Nephron (organoid): ENCODE data around the gene SLC5A12.

Experiments used
- H3K27ac Mint-ChIP-seq, 3 experiments: 2 replicates each; pipeline ENCODE4 v1.8.0; 2020; ENCODE audit warnings: mixed read lengths in 3 of 3, mild to moderate bottlenecking in 2 of 3, moderate library complexity in 1 of 3
- H3K27me3 Mint-ChIP-seq: 2 replicates; pipeline ENCODE4 v1.8.0; 2021; ENCODE audit warnings: low read depth, mild to moderate bottlenecking, moderate library complexity, mixed read lengths
- H3K36me3 Mint-ChIP-seq: 2 replicates; pipeline ENCODE4 v1.8.0; 2020; ENCODE audit warnings: low read depth, mixed read lengths
- H3K4me1 Mint-ChIP-seq: 2 replicates; pipeline ENCODE4 v1.8.0; 2020; ENCODE audit warnings: mixed read lengths
- H3K4me3 Mint-ChIP-seq, 3 experiments: 2 replicates each; pipeline ENCODE4 v1.8.0; 2020; ENCODE audit warnings: mild to moderate bottlenecking in 3 of 3, mixed read lengths in 3 of 3, moderate library complexity in 2 of 3
- H3K9me3 Mint-ChIP-seq: 2 replicates; pipeline ENCODE4 v1.8.0; 2020; ENCODE audit warnings: mixed read lengths
- TF ChIP-seq, protein P1 (sequence below), 3 experiments: fragments of 200-600 bp; sonication (generic); IDR thresholded peaks; one replicate each; pipeline ENCODE4 v1.5.0; 2021; ENCODE audit warnings: antibody characterized with exemption in 3 of 3; ENCODE audit not compliant: unreplicated experiment in 3 of 3

SLC5A12 gene

DNA sequence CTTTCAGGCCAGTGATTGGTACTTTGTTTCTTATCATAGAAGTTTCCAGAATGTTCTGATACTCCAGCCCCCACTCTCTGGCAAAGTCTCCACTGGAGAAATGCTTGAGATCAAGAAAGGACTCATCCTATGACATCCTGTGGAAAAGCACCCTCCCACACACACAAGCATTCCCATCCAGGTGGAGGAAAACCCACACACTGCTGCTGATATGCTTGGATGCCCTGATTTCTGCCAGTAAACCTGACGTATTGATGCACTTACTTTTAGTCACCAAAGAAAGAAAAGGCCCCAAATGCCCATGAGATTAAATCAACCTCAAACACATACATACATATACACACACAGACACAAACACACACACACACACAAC, 9.2 kb upstream of the SLC5A12 start:
- no peak overlapping the region for H3K4me3 Mint-ChIP-seq
- no peaks in the 10 kb centered on the region for H3K27me3 Mint-ChIP-seq
- TF ChIP-seq, protein P1, sequence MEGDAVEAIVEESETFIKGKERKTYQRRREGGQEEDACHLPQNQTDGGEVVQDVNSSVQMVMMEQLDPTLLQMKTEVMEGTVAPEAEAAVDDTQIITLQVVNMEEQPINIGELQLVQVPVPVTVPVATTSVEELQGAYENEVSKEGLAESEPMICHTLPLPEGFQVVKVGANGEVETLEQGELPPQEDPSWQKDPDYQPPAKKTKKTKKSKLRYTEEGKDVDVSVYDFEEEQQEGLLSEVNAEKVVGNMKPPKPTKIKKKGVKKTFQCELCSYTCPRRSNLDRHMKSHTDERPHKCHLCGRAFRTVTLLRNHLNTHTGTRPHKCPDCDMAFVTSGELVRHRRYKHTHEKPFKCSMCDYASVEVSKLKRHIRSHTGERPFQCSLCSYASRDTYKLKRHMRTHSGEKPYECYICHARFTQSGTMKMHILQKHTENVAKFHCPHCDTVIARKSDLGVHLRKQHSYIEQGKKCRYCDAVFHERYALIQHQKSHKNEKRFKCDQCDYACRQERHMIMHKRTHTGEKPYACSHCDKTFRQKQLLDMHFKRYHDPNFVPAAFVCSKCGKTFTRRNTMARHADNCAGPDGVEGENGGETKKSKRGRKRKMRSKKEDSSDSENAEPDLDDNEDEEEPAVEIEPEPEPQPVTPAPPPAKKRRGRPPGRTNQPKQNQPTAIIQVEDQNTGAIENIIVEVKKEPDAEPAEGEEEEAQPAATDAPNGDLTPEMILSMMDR (IDR thresholded peaks at IDR 0.05; ENCODE audit: unreplicated experiment in 3 of 3): no peak
- H3K27ac Mint-ChIP-seq: no peak overlapping the region
- H3K9me3 Mint-ChIP-seq: peaks cover 15% of the 10 kb centered on the region
- H3K4me1 Mint-ChIP-seq: no peaks in the 10 kb centered on the region
- no peaks in the 10 kb centered on the region for H3K36me3 Mint-ChIP-seq

DNA sequence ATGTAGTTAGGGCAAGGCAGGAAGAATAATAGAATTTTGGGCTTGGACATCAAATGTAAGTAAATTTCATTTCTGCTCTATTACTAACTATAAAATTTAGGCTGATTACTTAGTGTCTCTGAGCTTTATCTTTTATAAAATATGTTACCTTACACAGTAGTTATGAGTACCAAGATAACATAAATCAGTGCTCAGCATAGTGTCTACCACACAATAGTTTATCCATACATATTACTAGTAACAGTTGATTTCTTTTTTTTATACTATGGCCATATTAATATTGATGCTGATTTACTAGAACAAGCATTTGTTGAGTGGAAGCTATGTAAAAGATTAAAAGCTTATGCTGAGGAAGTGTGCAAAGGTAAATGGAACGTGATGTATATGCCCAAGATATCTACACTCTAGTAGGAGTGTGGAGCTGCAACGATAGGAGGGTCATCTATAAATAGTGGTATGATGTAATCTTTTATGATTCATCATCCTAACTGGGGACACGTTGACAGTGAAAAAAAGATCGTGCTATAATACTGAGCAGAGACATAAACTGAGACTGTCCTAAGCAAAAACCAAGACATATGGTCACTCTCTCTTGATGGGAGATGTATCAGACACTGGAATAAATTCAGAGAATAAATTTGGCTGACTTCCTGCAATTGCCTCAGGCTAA, 8.7 kb upstream of the SLC5A12 start:
- no peaks in the 10 kb centered on the region for H3K4me1 Mint-ChIP-seq
- no peaks in the 10 kb centered on the region for H3K36me3 Mint-ChIP-seq
- H3K27me3 Mint-ChIP-seq: no peaks in the 10 kb centered on the region

DNA sequence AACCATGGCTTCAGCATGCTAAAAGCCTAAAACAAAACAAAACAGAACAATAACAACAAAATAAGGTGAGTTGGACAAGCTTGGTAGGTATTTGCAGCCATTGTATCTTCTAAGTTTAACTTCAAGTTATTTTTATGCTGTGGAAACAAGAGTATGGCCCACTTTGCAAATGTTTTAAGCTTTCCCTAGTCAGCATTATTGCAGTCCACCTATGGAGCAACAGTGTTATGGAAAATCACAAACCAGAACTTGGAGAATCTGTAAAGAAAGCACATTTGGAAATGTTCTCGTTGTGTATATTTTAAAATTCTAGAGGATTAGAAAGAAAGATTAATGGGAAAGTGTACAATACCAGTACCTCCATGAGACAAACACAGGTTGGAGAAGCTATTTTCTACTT, 7.4 kb upstream of the SLC5A12 start:
- TF ChIP-seq, protein P1 (IDR thresholded peaks at IDR 0.05; ENCODE audit: unreplicated experiment in 3 of 3): no peak
- Mint-ChIP-seq H3K4me1 (no peaks in the 10 kb centered on the region), H3K36me3 (no peaks in the 10 kb centered on the region), H3K4me3 (no peak overlapping the region), H3K27ac (no peak overlapping the region), H3K9me3 (peaks cover 9% of the 10 kb centered on the region), H3K27me3 (no peaks in the 10 kb centered on the region)

More for the DNA sequence above, 8.7 kb upstream of the SLC5A12 start:
- no peak overlapping the region for H3K27ac Mint-ChIP-seq
- H3K9me3 Mint-ChIP-seq: peaks cover 10% of the 10 kb centered on the region
- no peak overlapping the region for H3K4me3 Mint-ChIP-seq
- TF ChIP-seq, protein P1 (IDR thresholded peaks at IDR 0.05; ENCODE audit: unreplicated experiment in 3 of 3): no peak

DNA sequence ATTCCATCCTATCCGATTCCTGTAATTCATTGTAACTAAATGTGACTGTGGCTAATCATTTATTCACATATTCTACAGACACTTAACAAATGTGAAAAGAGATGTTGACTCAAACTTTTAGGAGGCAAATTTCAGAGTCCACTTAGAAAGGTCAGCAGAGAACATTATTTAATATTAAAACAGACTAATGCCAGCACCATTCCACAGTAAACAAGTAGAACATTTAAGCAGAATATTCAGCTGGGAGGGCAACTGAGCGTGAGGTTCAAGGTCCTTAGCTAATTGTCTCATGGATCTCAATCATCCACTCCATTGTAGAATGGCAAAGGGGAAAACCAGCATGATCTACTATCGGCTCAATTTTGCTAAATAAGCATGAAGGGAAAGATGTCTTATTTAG, 5.1 kb upstream of the SLC5A12 start:
- no peak overlapping the region for H3K4me3 Mint-ChIP-seq
- no peaks in the 10 kb centered on the region for H3K36me3 Mint-ChIP-seq
- TF ChIP-seq, protein P1 (IDR thresholded peaks at IDR 0.05; ENCODE audit: unreplicated experiment in 3 of 3): no peak
- H3K9me3 Mint-ChIP-seq: no peaks in the 10 kb centered on the region
- no peaks in the 10 kb centered on the region for H3K4me1 Mint-ChIP-seq
- peak overlapping the region in 1 of 3 experiments; percentile 46 for H3K27ac Mint-ChIP-seq
- no peaks in the 10 kb centered on the region for H3K27me3 Mint-ChIP-seq

DNA sequence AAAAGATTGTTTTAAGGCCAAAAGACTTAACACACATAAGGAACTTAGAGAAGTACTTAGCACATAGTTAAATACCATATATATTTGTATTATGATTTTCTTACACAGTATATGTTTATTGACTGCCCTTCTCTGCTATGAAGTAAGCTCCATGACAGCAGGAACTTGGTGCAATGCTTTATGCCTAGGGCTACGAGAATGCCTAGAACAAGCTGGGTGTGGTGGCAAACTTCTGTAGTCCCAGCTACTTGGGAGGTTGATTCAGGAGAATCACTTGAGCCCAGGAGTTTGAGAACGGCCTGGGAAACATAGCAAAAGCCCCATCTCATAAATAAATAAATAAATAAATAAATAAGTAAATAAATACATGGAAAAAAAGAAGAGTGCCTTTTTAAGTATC, 1.9 kb downstream of the SLC5A12 start:
- H3K4me1 Mint-ChIP-seq: no peaks in the 10 kb centered on the region
- no peaks in the 10 kb centered on the region for H3K36me3 Mint-ChIP-seq
- no peaks in the 10 kb centered on the region for H3K27me3 Mint-ChIP-seq
- H3K4me3 Mint-ChIP-seq: no peak overlapping the region
- no peak overlapping the region for H3K27ac Mint-ChIP-seq
- TF ChIP-seq, protein P1 (IDR thresholded peaks at IDR 0.05; ENCODE audit: unreplicated experiment in 3 of 3): no peak
- H3K9me3 Mint-ChIP-seq: no peaks in the 10 kb centered on the region

DNA sequence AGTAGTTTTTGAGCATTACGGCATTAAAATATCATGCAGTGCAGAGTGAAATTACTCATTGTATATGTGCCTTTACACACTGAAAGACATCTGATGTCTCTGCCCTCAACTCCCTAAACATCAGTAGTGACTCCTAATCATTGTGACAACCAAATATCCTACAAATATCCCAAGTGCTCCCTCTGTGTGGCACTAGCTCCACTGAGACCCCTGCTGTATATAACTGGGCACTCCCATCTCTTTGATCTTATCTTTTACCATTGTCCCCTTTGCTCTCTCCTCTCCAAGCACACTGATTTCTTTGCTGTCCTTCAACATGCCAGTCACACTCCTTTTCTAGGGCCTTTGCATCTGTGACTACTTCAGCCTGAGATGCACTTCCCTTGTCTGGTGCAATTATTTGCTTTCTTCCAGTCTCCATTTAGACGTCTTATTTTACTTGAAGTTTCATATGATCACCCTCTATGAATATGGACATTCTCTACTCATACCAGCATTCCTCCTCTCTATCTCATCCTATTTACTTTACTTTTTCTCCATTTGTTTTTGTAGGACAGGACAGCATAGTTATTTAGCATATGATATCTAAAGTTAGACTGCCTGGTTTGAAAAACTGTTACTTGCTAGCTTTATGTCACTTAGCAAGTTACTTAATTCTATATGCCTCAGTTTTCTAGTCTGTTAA, 2.4 kb downstream of the SLC5A12 start:
- no peaks in the 10 kb centered on the region for H3K27me3 Mint-ChIP-seq
- TF ChIP-seq, protein P1 (IDR thresholded peaks at IDR 0.05; ENCODE audit: unreplicated experiment in 3 of 3): no peak
- no peaks in the 10 kb centered on the region for H3K9me3 Mint-ChIP-seq
- H3K4me1 Mint-ChIP-seq: no peaks in the 10 kb centered on the region
- H3K27ac Mint-ChIP-seq: no peak overlapping the region
- no peaks in the 10 kb centered on the region for H3K36me3 Mint-ChIP-seq
- H3K4me3 Mint-ChIP-seq: no peak overlapping the region
